Stimulated activated CD4-positive, alpha-beta T cell treated with anti-CD3 and anti-CD28 coated beads, Interleukin-1b, Interleukin-23, amount 100 ng/mL, for 4 hours (primary cell): Measurements from ENCODE around the gene CADM4.
A peak's percentile ranks its signal among the peaks of the same experiment; 100 is the strongest.
"Not testable (repeated sequence)": the region's sequence is repeated elsewhere in the genome, so short reads cannot be mapped to it uniquely, and the experiment has no call there.

Source experiments
- DNase-seq, 2 donors: peaks; one replicate each; pipeline ENCODE4 v3.0.0-alpha.2; 2020; ENCODE audit warnings: low read depth in 2 of 2

Gene CADM4

GRCh38 chr19:43662487-43662886, 22.8 kb upstream of the CADM4 start:
- DNase-seq, result no peak

GRCh38 chr19:43660971-43661360, 21.3 kb upstream of the CADM4 start:
- DNase-seq, result no peak

- DNase-seq, result no peak
Measured at GRCh38 chr19:43660301-43660970, 20.8 kb upstream of the CADM4 start.

- DNase-seq, result no peak
Measured at GRCh38 chr19:43658494-43658893, 18.8 kb upstream of the CADM4 start.

- DNase-seq, result no peak
Measured at GRCh38 chr19:43658001-43658400, 18.4 kb upstream of the CADM4 start.

GRCh38 chr19:43656436-43656835, 16.8 kb upstream of the CADM4 start:
- no peak for DNase-seq

- DNase-seq, result no peak
Measured at GRCh38 chr19:43652546-43652874, 12.9 kb upstream of the CADM4 start.

- peak in 1 of 2 donors; percentile 15 for DNase-seq
Measured at GRCh38 chr19:43651758-43652545, 12.3 kb upstream of the CADM4 start.

GRCh38 chr19:43650276-43650675, 10.6 kb upstream of the CADM4 start:
- DNase-seq, result not testable (repeated sequence)

- no peak for DNase-seq
Measured at GRCh38 chr19:43649514-43649913, 9.9 kb upstream of the CADM4 start.

- DNase-seq, result no peak
Measured at GRCh38 chr19:43648633-43649032, 9.0 kb upstream of the CADM4 start.

- no peak for DNase-seq
Measured at GRCh38 chr19:43644181-43644580, 4.5 kb upstream of the CADM4 start.

- DNase-seq, result no peak
Measured at GRCh38 chr19:43643326-43643725, 3.7 kb upstream of the CADM4 start.

GRCh38 chr19:43642531-43642930, 2.9 kb upstream of the CADM4 start:
- DNase-seq, result no peak

GRCh38 chr19:43641333-43641732, 1.7 kb upstream of the CADM4 start:
- no peak for DNase-seq

GRCh38 chr19:43640424-43640757, 741 bp upstream of the CADM4 start:
- no peak for DNase-seq

- no peak for DNase-seq
Measured at GRCh38 chr19:43638995-43639518, 593 bp downstream of the CADM4 start.

GRCh38 chr19:43638214-43638994, 1.2 kb downstream of the CADM4 start:
- DNase-seq, result no peak

GRCh38 chr19:43636121-43636683, 3.4 kb downstream of the CADM4 start:
- DNase-seq, result no peak

- not testable (repeated sequence) for DNase-seq
Measured at GRCh38 chr19:43635561-43635940, 4.1 kb downstream of the CADM4 start.

GRCh38 chr19:43634872-43635560, 4.6 kb downstream of the CADM4 start:
- DNase-seq, result no peak

- no peak for DNase-seq
Measured at GRCh38 chr19:43634506-43634871, 5.2 kb downstream of the CADM4 start.
